Measurements from ENCODE around the gene GNRH2. TPM values are rescaled to one million over a fixed set of nuclear protein-coding genes. Genes with fewer than 3 reads are reported as not detected.
A peak's percentile ranks its signal among the peaks of the same experiment; 100 is the strongest.

Gene GNRH2
- polyA plus RNA-seq, 1 of the 3 experiments (the other 2 are of a cell fraction): 0.58 TPM

DNA sequence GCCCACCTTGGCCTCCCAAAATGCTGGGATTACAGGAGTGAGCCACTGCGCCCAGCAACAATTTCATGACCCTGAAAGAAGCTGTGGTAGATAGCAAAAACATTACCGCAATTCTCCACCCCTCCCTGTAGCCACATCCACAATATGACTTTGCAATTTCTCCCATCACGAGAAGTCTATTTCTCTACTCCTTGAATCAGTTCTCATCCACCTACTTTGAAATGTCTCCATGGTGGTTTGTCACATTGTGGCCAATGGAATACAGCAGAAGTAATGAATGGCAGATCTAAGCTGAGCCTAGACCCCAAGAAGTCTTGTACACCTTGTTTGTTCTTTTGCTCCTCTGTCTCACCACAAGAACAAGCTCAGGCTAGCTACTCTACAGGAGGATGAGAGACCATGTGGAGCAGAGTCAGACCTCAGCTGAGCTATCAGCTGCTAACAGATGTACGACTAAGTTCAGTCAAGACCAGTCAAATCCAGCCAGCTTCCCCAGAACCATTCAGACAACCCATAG is 34.3 kb downstream of the GNRH2 start:
- H3K9me3 ChIP-seq: no peaks in the 10 kb centered on the region
- POLR2A ChIA-PET: no interaction called here
- no peak for DNase-seq
- no peak overlapping the region for H3K4me3 ChIP-seq (ENCODE audit: low read depth in 2 of 2, low read length in 1 of 2)
- no peak for TF ChIP-seq FOSL2 (IDR thresholded peaks at IDR 0.05; ENCODE audit: borderline replicate concordance, low read depth)
- TF ChIP-seq MXI1 (IDR thresholded peaks at IDR 0.05; ENCODE audit: low read depth, low read length): no peak
- TF ChIP-seq, protein P1, sequence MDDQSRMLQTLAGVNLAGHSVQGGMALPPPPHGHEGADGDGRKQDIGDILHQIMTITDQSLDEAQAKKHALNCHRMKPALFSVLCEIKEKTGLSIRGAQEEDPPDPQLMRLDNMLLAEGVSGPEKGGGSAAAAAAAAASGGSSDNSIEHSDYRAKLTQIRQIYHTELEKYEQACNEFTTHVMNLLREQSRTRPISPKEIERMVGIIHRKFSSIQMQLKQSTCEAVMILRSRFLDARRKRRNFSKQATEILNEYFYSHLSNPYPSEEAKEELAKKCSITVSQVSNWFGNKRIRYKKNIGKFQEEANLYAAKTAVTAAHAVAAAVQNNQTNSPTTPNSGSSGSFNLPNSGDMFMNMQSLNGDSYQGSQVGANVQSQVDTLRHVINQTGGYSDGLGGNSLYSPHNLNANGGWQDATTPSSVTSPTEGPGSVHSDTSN (IDR thresholded peaks at IDR 0.05): no peak
- TF ChIP-seq, protein P2, sequence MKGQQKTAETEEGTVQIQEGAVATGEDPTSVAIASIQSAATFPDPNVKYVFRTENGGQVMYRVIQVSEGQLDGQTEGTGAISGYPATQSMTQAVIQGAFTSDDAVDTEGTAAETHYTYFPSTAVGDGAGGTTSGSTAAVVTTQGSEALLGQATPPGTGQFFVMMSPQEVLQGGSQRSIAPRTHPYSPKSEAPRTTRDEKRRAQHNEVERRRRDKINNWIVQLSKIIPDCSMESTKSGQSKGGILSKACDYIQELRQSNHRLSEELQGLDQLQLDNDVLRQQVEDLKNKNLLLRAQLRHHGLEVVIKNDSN (IDR thresholded peaks at IDR 0.05; ENCODE audit: borderline replicate concordance, low read depth): no peak
- no peak for TF ChIP-seq RFX5 (IDR thresholded peaks at IDR 0.05; ENCODE audit: low read length)
- TF ChIP-seq JUND (IDR thresholded peaks at IDR 0.05): no peak
- no peak for TF ChIP-seq FOXJ3 (CRISPR knock-in tag; IDR thresholded peaks at IDR 0.05)
- no peak for TF ChIP-seq EZH2phosphoT487 (IDR thresholded peaks at IDR 0.05; ENCODE audit: borderline replicate concordance, low read depth)
- no peak for TF ChIP-seq FOXM1 (IDR thresholded peaks at IDR 0.05; ENCODE audit: low read depth)
- no peak for TF ChIP-seq MEF2A (IDR thresholded peaks at IDR 0.05; ENCODE audit: borderline replicate concordance, low read depth)
- no peaks in the 10 kb centered on the region for H3F3A ChIP-seq (replicated peaks; ENCODE audit: insufficient read depth)
- no peaks in the 10 kb centered on the region for H4K20me1 ChIP-seq (ENCODE audit: insufficient read depth)
- H3K27ac ChIP-seq (ENCODE audit: low read depth in 2 of 2, low read length in 1 of 2): no peak overlapping the region
- no peak overlapping the region for H3K4me2 ChIP-seq
- CTCF ChIA-PET: interaction anchor here (0.6 to 1.4 kb wide), 4 partner anchors 9 to 776 kb away, joined by 3 to 6 read pairs (median 4); no protein-coding TSS in a partner anchor
- no peaks in the 10 kb centered on the region for H3K36me3 ChIP-seq (replicated peaks in 1 of 2; ENCODE audit: control insufficient read depth in 1 of 2, insufficient read depth in 2 of 2, low read length in 1 of 2)
- 73% methylated on average over 4 of the region's 4 CpGs for WGBS (ENCODE audit: low lambda C conversion rate)
- H2AFZ ChIP-seq (ENCODE audit: low read depth): no peak overlapping the region
- H3K79me2 ChIP-seq (ENCODE audit: insufficient read depth): no peaks in the 10 kb centered on the region
- H3K4me1 ChIP-seq (ENCODE audit: control insufficient read depth in 1 of 2, insufficient read depth in 2 of 2, low read depth in 1 of 2, low read length in 1 of 2): peaks cover 2 to 5% of the 10 kb centered on the region in 2 experiments; a peak in 2 of 4 replicates
- no peaks in the 10 kb centered on the region for H3K27me3 ChIP-seq (ENCODE audit: insufficient read depth)
- no peak overlapping the region for H3K9ac ChIP-seq
- H3K9me2 ChIP-seq: no peaks in the 10 kb centered on the region

DNA sequence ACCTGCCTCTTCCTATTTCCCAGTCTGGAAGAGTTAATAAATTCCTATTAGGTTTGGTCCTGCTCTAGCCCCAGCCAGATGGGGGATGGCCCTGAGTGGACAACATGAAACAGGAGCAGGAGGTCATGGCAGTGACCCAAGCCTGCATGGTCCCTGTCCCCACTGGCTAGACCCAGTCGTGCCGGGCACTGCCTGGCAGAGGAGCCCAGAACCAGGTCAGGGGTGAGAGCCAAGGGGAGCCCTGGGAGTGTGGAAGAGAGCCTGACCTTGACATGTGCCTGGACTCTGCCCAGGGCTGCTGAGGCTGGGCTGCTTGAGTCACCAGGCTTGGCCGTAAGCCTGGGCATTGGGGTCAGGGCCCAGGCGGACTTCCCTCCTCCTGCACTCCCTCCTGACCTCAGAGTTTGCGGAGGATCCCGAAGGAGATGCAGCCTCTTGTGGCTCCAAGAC is 37.5 kb downstream of the GNRH2 start:
- Histone ChIP-seq H3K4me2 (no peak overlapping the region), H4K20me1 (ENCODE audit: insufficient read depth) (no peaks in the 10 kb centered on the region), H3K27me3 (ENCODE audit: insufficient read depth) (no peaks in the 10 kb centered on the region), H3K9ac (no peak overlapping the region), H3K27ac (ENCODE audit: low read depth in 2 of 2, low read length in 1 of 2) (no peak overlapping the region), H3K9me2 (no peaks in the 10 kb centered on the region), H3K79me2 (ENCODE audit: insufficient read depth) (no peaks in the 10 kb centered on the region), H3K36me3 (replicated peaks in 1 of 2; ENCODE audit: control insufficient read depth in 1 of 2, insufficient read depth in 2 of 2, low read length in 1 of 2) (no peaks in the 10 kb centered on the region), H3K9me3 (no peaks in the 10 kb centered on the region), H3K4me3 (ENCODE audit: low read depth in 2 of 2, low read length in 1 of 2) (no peak overlapping the region), H3F3A (replicated peaks; ENCODE audit: insufficient read depth) (no peaks in the 10 kb centered on the region), H3K4me1 (ENCODE audit: control insufficient read depth in 1 of 2, insufficient read depth in 2 of 2, low read depth in 1 of 2, low read length in 1 of 2) (peaks cover 2 to 5% of the 10 kb centered on the region in 2 experiments; a peak in 2 of 4 replicates), H2AFZ (ENCODE audit: low read depth) (no peak overlapping the region)
- 33% methylated on average over 5 of the region's 6 CpGs for WGBS (ENCODE audit: low lambda C conversion rate)
- TF ChIP-seq NFIC (IDR thresholded peaks at IDR 0.05; ENCODE audit: borderline replicate concordance) (peak; percentile 78), TCF12 (IDR thresholded peaks at IDR 0.05) (peak; percentile 6; the same call in 1 of the 2 replicates), RXRA (IDR thresholded peaks at IDR 0.05; ENCODE audit: borderline replicate concordance, low read depth) (peak; percentile 83; the same call in 1 of the 2 replicates), MEF2A (IDR thresholded peaks at IDR 0.05; ENCODE audit: borderline replicate concordance, low read depth) (no peak), FOXJ3 (CRISPR knock-in tag; IDR thresholded peaks at IDR 0.05) (no peak), FOSL2 (IDR thresholded peaks at IDR 0.05; ENCODE audit: borderline replicate concordance, low read depth) (peak; percentile 38; the same call in 1 of the 2 replicates)
- TF ChIP-seq, protein P3, sequence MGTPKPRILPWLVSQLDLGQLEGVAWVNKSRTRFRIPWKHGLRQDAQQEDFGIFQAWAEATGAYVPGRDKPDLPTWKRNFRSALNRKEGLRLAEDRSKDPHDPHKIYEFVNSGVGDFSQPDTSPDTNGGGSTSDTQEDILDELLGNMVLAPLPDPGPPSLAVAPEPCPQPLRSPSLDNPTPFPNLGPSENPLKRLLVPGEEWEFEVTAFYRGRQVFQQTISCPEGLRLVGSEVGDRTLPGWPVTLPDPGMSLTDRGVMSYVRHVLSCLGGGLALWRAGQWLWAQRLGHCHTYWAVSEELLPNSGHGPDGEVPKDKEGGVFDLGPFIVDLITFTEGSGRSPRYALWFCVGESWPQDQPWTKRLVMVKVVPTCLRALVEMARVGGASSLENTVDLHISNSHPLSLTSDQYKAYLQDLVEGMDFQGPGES (IDR thresholded peaks at IDR 0.05; ENCODE audit: low read depth, low read length): no peak
- TF ChIP-seq, protein P4, sequence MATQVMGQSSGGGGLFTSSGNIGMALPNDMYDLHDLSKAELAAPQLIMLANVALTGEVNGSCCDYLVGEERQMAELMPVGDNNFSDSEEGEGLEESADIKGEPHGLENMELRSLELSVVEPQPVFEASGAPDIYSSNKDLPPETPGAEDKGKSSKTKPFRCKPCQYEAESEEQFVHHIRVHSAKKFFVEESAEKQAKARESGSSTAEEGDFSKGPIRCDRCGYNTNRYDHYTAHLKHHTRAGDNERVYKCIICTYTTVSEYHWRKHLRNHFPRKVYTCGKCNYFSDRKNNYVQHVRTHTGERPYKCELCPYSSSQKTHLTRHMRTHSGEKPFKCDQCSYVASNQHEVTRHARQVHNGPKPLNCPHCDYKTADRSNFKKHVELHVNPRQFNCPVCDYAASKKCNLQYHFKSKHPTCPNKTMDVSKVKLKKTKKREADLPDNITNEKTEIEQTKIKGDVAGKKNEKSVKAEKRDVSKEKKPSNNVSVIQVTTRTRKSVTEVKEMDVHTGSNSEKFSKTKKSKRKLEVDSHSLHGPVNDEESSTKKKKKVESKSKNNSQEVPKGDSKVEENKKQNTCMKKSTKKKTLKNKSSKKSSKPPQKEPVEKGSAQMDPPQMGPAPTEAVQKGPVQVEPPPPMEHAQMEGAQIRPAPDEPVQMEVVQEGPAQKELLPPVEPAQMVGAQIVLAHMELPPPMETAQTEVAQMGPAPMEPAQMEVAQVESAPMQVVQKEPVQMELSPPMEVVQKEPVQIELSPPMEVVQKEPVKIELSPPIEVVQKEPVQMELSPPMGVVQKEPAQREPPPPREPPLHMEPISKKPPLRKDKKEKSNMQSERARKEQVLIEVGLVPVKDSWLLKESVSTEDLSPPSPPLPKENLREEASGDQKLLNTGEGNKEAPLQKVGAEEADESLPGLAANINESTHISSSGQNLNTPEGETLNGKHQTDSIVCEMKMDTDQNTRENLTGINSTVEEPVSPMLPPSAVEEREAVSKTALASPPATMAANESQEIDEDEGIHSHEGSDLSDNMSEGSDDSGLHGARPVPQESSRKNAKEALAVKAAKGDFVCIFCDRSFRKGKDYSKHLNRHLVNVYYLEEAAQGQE (IDR thresholded peaks at IDR 0.05; ENCODE audit: low read depth, low read length): no peak
- TF ChIP-seq, protein P5, sequence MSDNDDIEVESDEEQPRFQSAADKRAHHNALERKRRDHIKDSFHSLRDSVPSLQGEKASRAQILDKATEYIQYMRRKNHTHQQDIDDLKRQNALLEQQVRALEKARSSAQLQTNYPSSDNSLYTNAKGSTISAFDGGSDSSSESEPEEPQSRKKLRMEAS (IDR thresholded peaks at IDR 0.05; ENCODE audit: low read depth): peak; percentile 23; the same call in 1 of the 2 replicates
- CTCF ChIA-PET: no interaction called here
- DNase-seq: no peak
- POLR2A ChIA-PET: no interaction called here
